Ovary (tissue), 9 donors: ENCODE data around the gene ARHGAP22. TPM values are rescaled to one million over a fixed set of nuclear protein-coding genes. Genes with fewer than 3 reads are reported as not detected.
"Not testable (repeated sequence)": the region's sequence is repeated elsewhere in the genome, so short reads cannot be mapped to it uniquely, and the experiment has no call there.

Experiments used
- DNase-seq, 5 donors: peaks; one replicate each; pipeline ENCODE4 v3.0.0-alpha.2; 2019 to 2020
- H3K27ac ChIP-seq, 2 donors: fragments of 200-600 bp; one replicate each; pipeline versions ENCODE4 v1.5.1 to v1.8.0; 2019 to 2022
- H3K27me3 ChIP-seq: fragments of 200-600 bp; one replicate; pipeline ENCODE4 v1.8.0; 2022
- H3K36me3 ChIP-seq: fragments of 200-600 bp; sonication (generic); one replicate; pipeline ENCODE4 v1.5.1; 2019
- H3K4me1 ChIP-seq: one replicate; pipeline ENCODE4 v1.8.1; 2013; ENCODE audit warnings: mild to moderate bottlenecking, moderate library complexity; ENCODE audit not compliant: insufficient read depth
- H3K4me3 ChIP-seq: fragments of 200-600 bp; sonication (generic); one replicate; pipeline ENCODE4 v1.5.1; 2017
- H3K9me3 ChIP-seq, 2 donors: fragments of 200-600 bp in 1 of 2; sonication (generic) in 1 of 2; one replicate each; pipeline versions ENCODE4 v1.5.1 to v1.8.1; 2013 to 2019; ENCODE audit warnings: mild to moderate bottlenecking in 1 of 2, moderate library complexity in 1 of 2
- CTCF ChIP-seq, 3 donors: fragments of 450-650 bp in 2 of 3; fragments of 200-600 bp in 1 of 3; IDR thresholded peaks; one replicate each; pipeline versions ENCODE4 v1.5.1 to v1.8.0; 2016 to 2022; ENCODE audit warnings: antibody characterized with exemption in 3 of 3, mild to moderate bottlenecking in 1 of 3
- EP300 ChIP-seq: sonication (generic); formaldehyde crosslinking; IDR thresholded peaks from one replicate; pipeline ENCODE4 v1.6.1; 2017; ENCODE audit warnings: antibody characterized with exemption
- POLR2A ChIP-seq: fragments of 450-650 bp; IDR thresholded peaks from one replicate; pipeline ENCODE4 v1.6.1; 2017; ENCODE audit warnings: antibody characterized with exemption, mild to moderate bottlenecking, moderate library complexity
- WGBS, 3 donors: extraction: QIAGEN DNeasy Blood & Tissue Kit in 1 of 3; methylation state at CpG; one replicate each; pipeline versions ENCODE4 v1.1.5 to v1.1.7; 2013 to 2017; 5-methylcytosine and 5-hydroxymethylcytosine counted together
- intact Hi-C, 4 donors: fragments of 100-400 bp; cut with DNase I; formaldehyde crosslinking; loops; one replicate each; pipeline versions ENCODE4 v1.11.0 to v1.15.1; 2022 to 2023
- polyA plus RNA-seq, 2 donors: library from polyadenylated mRNA; stranded (reverse); fragments of 200-250 nt in 1 of 2; fragments of 350-450 nt in 1 of 2; fragmentation: Illumina TruSeq in 1 of 2; extraction: RNeasy Lipid Tissue Mini Kit (QIAGEN cat#74804) in 1 of 2; gene quantifications; one replicate each; pipeline ENCODE4 v1.2.3, GENCODE V29; 2013 to 2014
- total RNA-seq, 7 donors: library from RNA; depleted of rRNA in 2 of 7; stranded (reverse); fragments of >200 nt in 2 of 7; fragmentation: NEBNext Ultra II Directional in 3 of 7; extraction: Animal tissue kit (Norgen Biotek cat#: 25700) in 3 of 7; gene quantifications; one replicate each; pipeline versions ENCODE4 v1.1.0 to v1.2.4, GENCODE V29; 2016 to 2023
- donor health status: DM: no; HTN: no; CAD: no; lungs with moderate emphysema.
- donor health status: DM: no; HTN: no; CAD: no.
- donor health status: Bipolar disorder and iron deficiency.
- donor health status: DM: yes; HTN: yes; CAD: no.
- donor health status: DM: no; HTN: no; CAD: no.
- donor health status: DM: yes; HTN: yes; CAD: no.

Gene ARHGAP22
- total and polyA plus RNA-seq, 9 donors, result 3.9 to 14.3 (median 5.7) TPM

GRCh38 chr10:48651839-48652238 is 47.0 kb upstream of the ARHGAP22 start:
- TF ChIP-seq EP300, result no peak
- no peak for TF ChIP-seq CTCF (IDR thresholded peaks at IDR 0.05)
- no peak for TF ChIP-seq POLR2A
- Histone ChIP-seq H3K36me3 (no peaks in the 10 kb centered on the region), H3K4me1 (no peaks in the 10 kb centered on the region), H3K27me3 (no peaks in the 10 kb centered on the region), H3K27ac (no peak overlapping the region), H3K9me3 (no peaks in the 10 kb centered on the region), H3K4me3 (no peak overlapping the region)
- WGBS, 3 donors, result 72 to 76% (median 75%) methylated on average over 4 of the region's 4 CpGs
- intact Hi-C loops, result loop anchor here in 1 of 4 donors (10.0 kb wide), 1 partner anchor 97 kb away; no protein-coding TSS in a partner anchor
- DNase-seq, result no peak

DNA sequence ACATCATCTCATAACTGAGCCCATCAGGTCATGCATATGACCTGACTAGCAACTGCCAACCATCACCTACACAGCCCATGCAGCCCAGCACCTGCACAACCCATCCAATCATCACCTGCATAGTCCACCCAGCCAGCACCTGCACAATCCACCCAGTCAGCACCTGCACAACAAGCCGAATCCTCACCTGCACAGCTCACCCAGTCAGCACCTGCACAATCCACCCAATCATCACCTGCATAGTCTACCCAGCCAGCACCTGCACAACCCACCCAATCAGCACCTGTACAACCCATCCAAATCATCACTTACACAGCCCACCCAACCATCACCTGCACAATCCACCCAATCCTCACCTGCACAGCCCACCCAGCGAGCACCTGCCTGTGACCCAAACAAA is 46.4 kb upstream of the ARHGAP22 start:
- DNase-seq, result no peak
- H3K36me3 ChIP-seq, result no peaks in the 10 kb centered on the region
- no peak for TF ChIP-seq EP300
- 91 to 94% (median 94%) methylated on average over 2 of the region's 2 CpGs for WGBS, 3 donors
- no peaks in the 10 kb centered on the region for H3K27me3 ChIP-seq
- no peak overlapping the region for H3K4me3 ChIP-seq
- no peaks in the 10 kb centered on the region for H3K4me1 ChIP-seq
- H3K9me3 ChIP-seq, result no peaks in the 10 kb centered on the region
- intact Hi-C loops, result loop anchor here in 1 of 4 donors (10.0 kb wide), 1 partner anchor 96 kb away; no protein-coding TSS in a partner anchor
- H3K27ac ChIP-seq, result no peak overlapping the region

GRCh38 chr10:48649349-48649944 is 44.6 kb upstream of the ARHGAP22 start:
- TF ChIP-seq POLR2A (no peak), EP300 (no peak), CTCF (IDR thresholded peaks at IDR 0.05) (no peak)
- no peaks in the 10 kb centered on the region for H3K4me1 ChIP-seq
- no peaks in the 10 kb centered on the region for H3K36me3 ChIP-seq
- no peak overlapping the region for H3K27ac ChIP-seq
- no peak overlapping the region for H3K4me3 ChIP-seq
- no peaks in the 10 kb centered on the region for H3K27me3 ChIP-seq
- no peak for DNase-seq
- WGBS, 3 donors, result 78 to 90% (median 86%) methylated on average over 7 of the region's 7 CpGs
- H3K9me3 ChIP-seq, result no peaks in the 10 kb centered on the region
- intact Hi-C loops, result no loop called here

GRCh38 chr10:48648172-48648942 is 43.5 kb upstream of the ARHGAP22 start:
- Histone ChIP-seq H3K9me3 (no peaks in the 10 kb centered on the region), H3K27me3 (no peaks in the 10 kb centered on the region), H3K4me3 (no peak overlapping the region), H3K4me1 (no peaks in the 10 kb centered on the region), H3K36me3 (no peaks in the 10 kb centered on the region), H3K27ac (no peak overlapping the region)
- DNase-seq, result no peak
- 78 to 88% (median 82%) methylated on average over 12 of the region's 12 CpGs for WGBS, 3 donors
- TF ChIP-seq POLR2A (no peak), EP300 (no peak), CTCF (IDR thresholded peaks at IDR 0.05) (no peak)
- intact Hi-C loops, result no loop called here

GRCh38 chr10:48647073-48647472 is 42.2 kb upstream of the ARHGAP22 start:
- H3K27me3 ChIP-seq, intact Hi-C loops, H3K9me3 ChIP-seq, H3K36me3 ChIP-seq, H3K27ac ChIP-seq, H3K4me1 ChIP-seq, H3K4me3 ChIP-seq, DNase-seq: not testable (repeated sequence)
- WGBS, 3 donors, result 93 to 96% (median 96%) methylated on average over 7 of the region's 7 CpGs
